AG04449 (cell line): ENCODE results near the gene STK32C.
"Not testable (repeated sequence)": the region's sequence is repeated elsewhere in the genome, so short reads cannot be mapped to it uniquely, and the experiment has no call there.

Experiments used
- CTCF ChIA-PET: fragments of 350-600 bp; formaldehyde crosslinking; extraction: SDS; loops from one replicate; lab custom pipeline; 2021; ENCODE audit warnings: antibody characterized with exemption; lab: Yijun Ruan, JAX
- POLR2A ChIA-PET: fragments of 400-600, 350-600 bp; formaldehyde crosslinking; extraction: SDS; loops from one replicate; lab custom pipeline; 2020; ENCODE audit warnings: antibody characterized with exemption, inconsistent platforms; lab: Yijun Ruan, JAX
- DNase-seq: peaks from one replicate; pipeline ENCODE4 v3.0.0-alpha.2; 2010; ENCODE audit warnings: low read depth, low spot score
- H3K4me3 ChIP-seq: 2 replicates; pipeline ENCODE4 v1.5.1; 2011; ENCODE audit warnings: low read depth, mild to moderate bottlenecking, control low read depth, low read length
- TF ChIP-seq, protein P1 (sequence below): IDR thresholded peaks from one replicate; pipeline ENCODE4 v1.5.1; 2011; ENCODE audit warnings: mild to moderate bottlenecking, moderate library complexity, low read length, control low read depth, inconsistent platforms; ENCODE audit not compliant: insufficient read depth; ENCODE audit errors: missing control alignments

STK32C gene

DNA sequence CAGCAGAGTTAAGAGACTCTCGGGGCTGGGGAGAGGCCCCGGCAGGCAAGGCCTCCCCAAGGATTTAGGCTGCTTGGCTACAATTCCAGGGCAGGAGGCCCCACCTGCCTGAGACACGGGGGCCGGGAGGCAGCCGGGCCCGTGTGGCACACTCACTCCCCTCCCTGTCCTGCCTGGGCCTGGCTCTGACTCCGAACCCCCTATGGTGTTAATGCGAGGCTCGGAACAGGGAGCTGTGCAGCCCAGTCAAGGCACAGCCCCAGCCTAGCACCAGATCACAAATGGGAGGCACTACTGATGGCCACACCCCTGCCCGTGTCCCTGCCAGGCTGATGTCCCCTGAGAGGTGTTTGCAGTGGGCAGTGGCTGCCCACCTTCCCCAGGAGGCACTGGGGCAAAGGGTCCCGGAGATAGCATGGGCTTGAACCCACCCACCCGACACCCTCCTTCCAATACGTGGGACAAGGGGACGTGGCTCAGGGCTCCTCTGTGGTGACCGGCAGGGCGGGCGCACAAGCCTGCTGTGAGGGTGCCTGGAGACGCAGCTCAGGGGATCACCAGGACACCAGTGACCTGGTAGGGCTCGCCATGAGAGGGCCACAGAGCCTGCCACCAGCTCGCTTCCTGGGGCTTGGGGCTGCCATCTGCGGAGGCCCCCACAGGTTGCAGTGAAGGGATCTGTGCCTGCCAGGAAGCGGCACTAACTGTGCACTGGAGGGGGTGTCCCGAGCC is 84.0 kb downstream of the STK32C start:
- no peak overlapping the region for H3K4me3 ChIP-seq
- DNase-seq, result no peak
- ChIA-PET POLR2A (no interaction called here), CTCF (interaction anchor here (0.7 to 7.1 kb wide), 17 partner anchors 10 to 415 kb away, joined by 3 to 56 read pairs (median 4); no protein-coding TSS in a partner anchor)
- TF ChIP-seq, protein P1, sequence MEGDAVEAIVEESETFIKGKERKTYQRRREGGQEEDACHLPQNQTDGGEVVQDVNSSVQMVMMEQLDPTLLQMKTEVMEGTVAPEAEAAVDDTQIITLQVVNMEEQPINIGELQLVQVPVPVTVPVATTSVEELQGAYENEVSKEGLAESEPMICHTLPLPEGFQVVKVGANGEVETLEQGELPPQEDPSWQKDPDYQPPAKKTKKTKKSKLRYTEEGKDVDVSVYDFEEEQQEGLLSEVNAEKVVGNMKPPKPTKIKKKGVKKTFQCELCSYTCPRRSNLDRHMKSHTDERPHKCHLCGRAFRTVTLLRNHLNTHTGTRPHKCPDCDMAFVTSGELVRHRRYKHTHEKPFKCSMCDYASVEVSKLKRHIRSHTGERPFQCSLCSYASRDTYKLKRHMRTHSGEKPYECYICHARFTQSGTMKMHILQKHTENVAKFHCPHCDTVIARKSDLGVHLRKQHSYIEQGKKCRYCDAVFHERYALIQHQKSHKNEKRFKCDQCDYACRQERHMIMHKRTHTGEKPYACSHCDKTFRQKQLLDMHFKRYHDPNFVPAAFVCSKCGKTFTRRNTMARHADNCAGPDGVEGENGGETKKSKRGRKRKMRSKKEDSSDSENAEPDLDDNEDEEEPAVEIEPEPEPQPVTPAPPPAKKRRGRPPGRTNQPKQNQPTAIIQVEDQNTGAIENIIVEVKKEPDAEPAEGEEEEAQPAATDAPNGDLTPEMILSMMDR, result no peak

DNA sequence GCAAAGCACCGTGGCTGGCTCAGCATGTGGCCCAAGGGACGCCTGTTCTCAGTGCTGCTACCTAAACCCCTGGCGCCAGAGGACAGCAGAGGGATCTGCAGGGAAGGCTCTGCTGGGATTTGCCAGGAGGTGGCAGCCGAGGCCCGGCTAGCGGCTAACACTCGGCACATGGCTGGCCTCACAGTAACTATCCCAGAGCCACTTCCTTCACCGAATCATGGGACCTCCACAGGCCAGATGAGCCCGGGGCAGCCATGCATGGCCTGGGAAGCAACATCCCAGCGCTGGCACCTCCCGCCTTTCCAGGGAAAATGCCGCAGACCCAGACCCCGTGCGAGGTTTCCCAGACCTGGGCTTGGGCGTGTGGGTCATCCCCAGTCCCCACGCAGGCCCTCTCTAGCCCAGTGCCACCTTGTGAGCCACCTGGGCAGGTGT is 84.6 kb downstream of the STK32C start:
- ChIA-PET POLR2A (no interaction called here), CTCF (interaction anchor here (0.7 to 7.1 kb wide), 13 partner anchors 9 to 415 kb away, joined by 3 to 56 read pairs (median 6); no protein-coding TSS in a partner anchor)
- no peak overlapping the region for H3K4me3 ChIP-seq
- TF ChIP-seq, protein P1, result peak; percentile 99
- DNase-seq, result peak; percentile 7

DNA sequence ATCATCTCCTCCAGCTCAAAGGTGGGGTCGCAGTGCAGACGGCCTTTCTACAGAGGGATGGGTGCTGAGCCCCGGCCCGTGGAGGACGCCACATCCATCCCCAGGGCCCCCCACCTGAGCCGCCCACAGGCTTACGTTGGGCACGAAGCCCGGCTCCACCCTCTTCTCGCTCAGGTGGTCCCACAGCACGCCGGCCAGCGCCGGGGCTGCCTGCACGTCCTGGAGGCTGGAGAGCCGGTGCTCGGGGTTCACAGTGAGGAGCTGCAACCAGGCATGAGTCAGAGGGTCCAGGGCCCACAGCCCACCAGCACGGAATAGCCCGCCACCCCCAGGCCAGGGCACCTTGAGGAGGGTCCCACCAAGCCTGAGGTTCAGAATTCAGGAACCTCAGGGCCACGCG is 85.0 kb downstream of the STK32C start:
- TF ChIP-seq, protein P1, result no peak
- no peak for DNase-seq
- CTCF ChIA-PET, result interaction anchor here (0.7 to 7.1 kb wide), 14 partner anchors 9 to 416 kb away, joined by 3 to 56 read pairs (median 4); no protein-coding TSS in a partner anchor
- POLR2A ChIA-PET, result no interaction called here
- H3K4me3 ChIP-seq, result no peak overlapping the region

- POLR2A ChIA-PET, H3K4me3 ChIP-seq, DNase-seq, CTCF ChIA-PET: not testable (repeated sequence)
These were observed 86.8 kb downstream of the STK32C start for GRCh38 chr10:132220996-132221395.

DNA sequence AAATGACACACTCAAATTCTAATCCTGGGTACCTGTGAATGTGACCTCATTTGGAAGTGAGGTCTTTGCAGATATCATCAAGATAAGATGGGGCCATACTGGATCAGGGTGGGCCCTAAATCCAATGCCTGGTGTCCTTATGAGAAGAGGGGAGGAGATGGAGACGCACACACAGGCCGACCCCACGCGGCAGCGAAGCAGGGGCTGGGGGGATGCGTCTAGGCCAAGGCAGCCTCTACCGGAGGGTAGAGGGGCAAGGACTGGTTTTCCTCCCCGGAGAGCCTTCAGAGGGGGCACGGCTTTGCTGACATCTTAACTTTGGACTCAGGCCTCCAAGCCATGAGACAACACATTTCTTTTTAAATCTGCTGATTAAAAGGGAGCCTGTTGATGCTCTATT is 87.7 kb downstream of the STK32C start:
- ChIA-PET CTCF (interaction anchor here (0.9 to 1.8 kb wide), 5 partner anchors 134 to 235 kb away, joined by 3 to 8 read pairs (median 4); no protein-coding TSS in a partner anchor), POLR2A (no interaction called here)
- DNase-seq, result no peak
- no peak overlapping the region for H3K4me3 ChIP-seq
- TF ChIP-seq, protein P1, result no peak

- DNase-seq, result no peak
- TF ChIP-seq, protein P1, result no peak
- ChIA-PET POLR2A (no interaction called here), CTCF (interaction anchor here (0.9 to 1.8 kb wide), 6 partner anchors 134 to 235 kb away, joined by 3 to 8 read pairs (median 4); no protein-coding TSS in a partner anchor)
- no peak overlapping the region for H3K4me3 ChIP-seq
These were observed 88.3 kb downstream of the STK32C start for GRCh38 chr10:132219486-132219885.

GRCh38 chr10:132216441-132216840 is 91.3 kb downstream of the STK32C start:
- CTCF ChIA-PET, result interaction anchor here (0.7 to 1.6 kb wide), 2 partner anchors 135 to 218 kb away, joined by 4 read pairs; no protein-coding TSS in a partner anchor
- H3K4me3 ChIP-seq, DNase-seq, POLR2A ChIA-PET: not testable (repeated sequence)
